GM23248 (cell line): ENCODE data around the gene KCNMA1. TPM values are rescaled to one million over a fixed set of nuclear protein-coding genes. Genes with fewer than 3 reads are reported as not detected.

ENCODE experiments used
- DNase-seq: peaks from one replicate; pipeline ENCODE4 v3.0.0-alpha.2; 2015
- H2AFZ ChIP-seq: fragments of 200-600 bp; sonication (generic); 2 replicates; pipeline ENCODE4 v1.6.1; 2016; ENCODE audit warnings: antibody characterized with exemption
- H3F3A ChIP-seq: fragments of 200-600 bp; sonication (generic); 2 replicates; pipeline ENCODE4 v1.6.1; 2016; ENCODE audit warnings: mild to moderate bottlenecking, antibody characterized with exemption, mixed run types; ENCODE audit not compliant: insufficient read depth
- H3K27ac ChIP-seq: fragments of 200-600 bp; sonication (generic); 2 replicates; pipeline ENCODE4 v1.5.1; 2016; ENCODE audit warnings: mild to moderate bottlenecking
- H3K27me3 ChIP-seq: fragments of 200-600 bp; sonication (generic); replicated peaks from 2 replicates; pipeline ENCODE4 v1.6.1; 2016; ENCODE audit warnings: mild to moderate bottlenecking; ENCODE audit not compliant: insufficient read depth
- H3K36me3 ChIP-seq: fragments of 200-600 bp; sonication (generic); 2 replicates; pipeline ENCODE4 v1.6.1; 2016; ENCODE audit warnings: low read depth, mild to moderate bottlenecking
- H3K4me1 ChIP-seq: fragments of 200-600 bp; sonication (generic); 2 replicates; pipeline ENCODE4 v1.6.1; 2016; ENCODE audit warnings: mild to moderate bottlenecking; ENCODE audit not compliant: insufficient read depth
- H3K4me2 ChIP-seq: fragments of 200-600 bp; sonication (generic); one replicate; pipeline ENCODE4 v1.6.1; 2016; ENCODE audit warnings: mild to moderate bottlenecking; ENCODE audit not compliant: unreplicated experiment
- H3K4me3 ChIP-seq: fragments of 200-600 bp; sonication (generic); 2 replicates; pipeline ENCODE4 v1.5.1; 2016; ENCODE audit warnings: mild to moderate bottlenecking
- H3K79me2 ChIP-seq: fragments of 200-600 bp; sonication (generic); 2 replicates; pipeline ENCODE4 v1.6.1; 2016; ENCODE audit warnings: mild to moderate bottlenecking; ENCODE audit not compliant: insufficient read depth
- H3K9ac ChIP-seq: fragments of 200-600 bp; sonication (generic); 2 replicates; pipeline ENCODE4 v1.6.1; 2016; ENCODE audit warnings: mild to moderate bottlenecking
- H3K9me2 ChIP-seq: fragments of 200-600 bp; sonication (generic); 2 replicates; pipeline ENCODE4 v1.6.1; 2016; ENCODE audit warnings: mixed run types, mild to moderate bottlenecking, moderate library complexity; ENCODE audit not compliant: insufficient read depth
- H3K9me3 ChIP-seq: fragments of 200-600 bp; sonication (generic); one replicate; pipeline ENCODE4 v1.6.1; 2017; ENCODE audit warnings: low read depth
- H4K20me1 ChIP-seq: fragments of 200-600 bp; sonication (generic); 2 replicates; pipeline ENCODE4 v1.6.0; 2016; ENCODE audit not compliant: insufficient read depth
- EZH2 ChIP-seq: fragments of 200-600 bp; sonication (generic); IDR thresholded peaks from 2 replicates; pipeline ENCODE4 v1.6.1; 2018; ENCODE audit warnings: antibody characterized with exemption, mild to moderate bottlenecking; ENCODE audit not compliant: insufficient read depth, poor library complexity, severe bottlenecking
- EZH2phosphoT487 ChIP-seq: fragments of 200-600 bp; sonication (generic); IDR thresholded peaks from 2 replicates; pipeline ENCODE4 v1.6.1; 2018; ENCODE audit warnings: antibody characterized with exemption, moderate library complexity, mild to moderate bottlenecking, low read depth; ENCODE audit not compliant: insufficient read depth
- WGBS, 2 experiments: methylation state at CpG; one replicate each; pipeline ENCODE4 v1.1.6; 2015 to 2017; ENCODE audit warnings: low lambda C conversion rate in 2 of 2, low coverage in 1 of 2; ENCODE audit errors: missing lambda C conversion rate in 2 of 2; 5-methylcytosine and 5-hydroxymethylcytosine counted together
- in situ Hi-C: fragments of 300-500 bp; cut with MboI; formaldehyde crosslinking; loops from 2 replicates; pipeline ENCODE4 v1.15.0; 2020
- polyA plus RNA-seq: library from polyadenylated mRNA; unstranded; fragments of >200 nt; fragmentation: Nextera tagmentation; extraction: Ambion mirVana; gene quantifications from 2 replicates; pipeline ENCODE4 v1.2.1, GENCODE V29; 2016
- total RNA-seq: library from RNA; depleted of rRNA; stranded (reverse); fragments of >200 nt; shearing (Covaris generic); gene quantifications from 2 replicates; pipeline ENCODE4 v1.2.3, GENCODE V29; 2014

KCNMA1 gene
- total and polyA plus RNA-seq, 2 experiments from 2014 or later, result 14.2 to 25.1 TPM

DNA sequence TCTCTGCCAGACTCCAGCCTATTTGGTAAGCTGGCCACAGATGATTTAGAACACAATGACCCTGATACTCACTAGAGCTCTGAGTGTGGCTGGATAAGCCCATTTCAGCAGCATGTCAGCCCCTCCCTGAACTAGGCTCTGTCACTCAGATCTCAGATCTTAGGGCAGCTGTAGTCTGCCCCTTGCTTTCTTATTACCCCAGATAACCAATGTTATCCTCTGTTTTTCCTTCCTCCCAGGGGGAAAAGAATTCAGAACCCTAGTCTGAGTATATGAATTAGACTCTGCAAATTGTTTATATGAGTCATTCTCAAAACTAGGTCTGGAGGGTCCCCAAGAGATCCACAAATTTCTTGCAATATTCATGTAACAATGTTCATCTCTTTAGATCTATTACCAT lies 286.2 kb downstream of the KCNMA1 start:
- Histone ChIP-seq H3F3A (peaks cover 47% of the 10 kb centered on the region), H3K9me3 (no peaks in the 10 kb centered on the region), H3K4me1 (peaks cover 39% of the 10 kb centered on the region), H3K36me3 (no peaks in the 10 kb centered on the region), H3K27ac (peak overlapping the region; percentile 82), H4K20me1 (no peaks in the 10 kb centered on the region), H2AFZ (peak overlapping the region; percentile 38), H3K27me3 (no peaks in the 10 kb centered on the region), H3K9ac (peak overlapping the region; percentile 43), H3K9me2 (no peaks in the 10 kb centered on the region), H3K4me2 (peak overlapping the region; percentile 64), H3K79me2 (no peaks in the 10 kb centered on the region), H3K4me3 (0 out of 2 replicates have a peak overlapping the region, but pooled peaks have one; percentile 24)
- in situ Hi-C loops, result no loop called here
- TF ChIP-seq EZH2phosphoT487 (no peak), EZH2 (no peak)
- peak; percentile 49 for DNase-seq

DNA sequence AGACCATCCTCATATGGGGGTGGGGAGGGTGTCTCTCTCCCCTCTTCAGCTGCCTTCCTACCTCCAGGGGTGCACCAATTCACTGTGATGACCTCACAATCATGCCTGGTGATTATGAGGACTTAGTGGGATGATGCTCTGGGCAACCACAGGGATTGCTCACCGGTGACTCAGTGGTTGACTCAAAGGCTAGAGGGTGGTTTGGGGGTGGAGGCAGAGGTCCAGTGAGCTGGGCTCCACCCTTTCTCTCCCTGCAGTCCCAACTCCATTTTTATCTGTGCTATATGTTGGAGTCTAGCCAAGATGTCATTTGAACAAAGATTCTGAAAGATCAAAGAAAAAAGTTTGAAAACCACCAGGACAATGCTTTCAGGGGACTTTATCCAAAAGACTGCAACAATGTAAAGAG lies 286.9 kb downstream of the KCNMA1 start:
- peak overlapping the region; percentile 43 for H3K9ac ChIP-seq
- peak overlapping the region; percentile 38 for H2AFZ ChIP-seq

DNA sequence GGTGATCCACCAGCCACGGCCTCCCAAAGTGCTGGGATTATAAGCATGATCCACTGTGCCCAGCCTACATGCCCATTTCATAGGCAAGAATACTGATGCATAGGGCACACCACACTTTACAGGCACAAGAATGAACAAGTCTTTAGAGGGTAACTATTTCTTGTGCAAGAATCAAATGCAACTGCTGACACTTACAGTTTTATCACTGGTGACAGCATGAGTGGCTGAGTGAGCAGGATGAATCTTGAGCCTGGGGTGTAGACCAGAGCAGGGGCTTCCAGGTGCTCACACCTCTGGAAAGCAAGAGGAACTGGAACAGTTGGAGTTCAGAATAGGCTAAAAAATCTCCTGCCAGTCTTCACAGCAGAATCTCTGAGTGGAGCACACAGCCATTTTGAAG lies 287.5 kb downstream of the KCNMA1 start:
- Histone ChIP-seq H3K9me2 (no peaks in the 10 kb centered on the region), H3K79me2 (no peaks in the 10 kb centered on the region), H4K20me1 (no peaks in the 10 kb centered on the region), H3F3A (peaks cover 34% of the 10 kb centered on the region), H3K9ac (peak overlapping the region; percentile 12), H3K27ac (peak overlapping the region; percentile 82), H3K4me1 (peaks cover 35% of the 10 kb centered on the region), H3K4me2 (peak overlapping the region; percentile 27), H3K9me3 (no peaks in the 10 kb centered on the region), H3K27me3 (no peaks in the 10 kb centered on the region), H3K36me3 (no peaks in the 10 kb centered on the region), H3K4me3 (no peak overlapping the region), H2AFZ (0 out of 2 replicates have a peak overlapping the region, but pooled peaks have one; percentile 3)
- TF ChIP-seq EZH2phosphoT487 (no peak), EZH2 (no peak)
- in situ Hi-C loops, result no loop called here
- DNase-seq, result no peak
- WGBS, 2 experiments, result 94 to 100% methylated on average over 1 of the region's 1 CpG

More for the DNA sequence above, 286.9 kb downstream of the KCNMA1 start:
- DNase-seq, result peak; percentile 99
- peak overlapping the region; percentile 64 for H3K4me2 ChIP-seq
- no peaks in the 10 kb centered on the region for H3K9me3 ChIP-seq
- H3K27ac ChIP-seq, result peak overlapping the region; percentile 82
- no peaks in the 10 kb centered on the region for H3K79me2 ChIP-seq
- in situ Hi-C loops, result no loop called here
- no peaks in the 10 kb centered on the region for H4K20me1 ChIP-seq
- WGBS, 2 experiments, result 0% methylated on average over 1 of the region's 1 CpG
- no peaks in the 10 kb centered on the region for H3K36me3 ChIP-seq
- H3F3A ChIP-seq, result peaks cover 40% of the 10 kb centered on the region
- H3K4me3 ChIP-seq, result 0 out of 2 replicates have a peak overlapping the region, but pooled peaks have one; percentile 24
- peaks cover 35% of the 10 kb centered on the region for H3K4me1 ChIP-seq
- no peaks in the 10 kb centered on the region for H3K27me3 ChIP-seq
- TF ChIP-seq EZH2 (no peak), EZH2phosphoT487 (no peak)
- H3K9me2 ChIP-seq, result no peaks in the 10 kb centered on the region

DNA sequence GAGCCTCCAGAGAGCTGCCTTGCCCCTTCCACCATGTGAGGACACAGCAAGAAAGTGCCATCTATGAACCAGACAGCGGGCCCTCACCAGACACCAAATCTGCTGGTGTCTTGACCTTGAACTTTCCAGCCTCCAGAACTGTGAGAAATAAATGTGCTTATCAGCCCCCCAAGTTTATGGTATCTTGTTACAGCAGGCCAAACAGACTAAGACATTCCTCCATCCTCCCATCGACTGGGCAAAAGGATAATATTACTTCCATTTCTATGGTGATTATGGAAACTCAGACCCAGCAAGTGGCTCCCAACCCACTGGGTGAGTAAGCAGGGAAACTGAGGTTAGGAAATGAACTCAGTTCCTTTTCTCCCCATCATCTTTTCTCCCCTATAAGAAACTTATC lies 288.4 kb downstream of the KCNMA1 start:
- H3K9ac ChIP-seq, result no peak overlapping the region

DNA sequence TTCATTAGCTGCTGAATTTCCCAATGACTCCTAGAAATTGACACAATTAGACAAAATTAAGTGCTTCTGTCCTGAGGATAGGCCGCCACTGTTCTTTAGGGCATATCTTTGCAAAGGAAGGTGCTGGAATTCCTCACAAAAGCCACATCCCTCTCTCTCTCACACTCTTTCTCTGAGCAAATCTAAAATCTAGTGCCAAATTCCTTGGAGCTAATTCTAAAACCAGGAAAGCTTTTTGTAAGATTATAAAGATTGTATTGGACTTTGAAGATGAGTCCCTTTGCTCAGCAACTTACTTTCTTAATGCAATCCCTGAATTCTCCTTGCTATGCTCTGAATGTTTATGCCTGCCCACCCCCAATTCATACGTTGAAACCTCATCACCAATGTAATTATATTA lies 288.9 kb downstream of the KCNMA1 start:
- Histone ChIP-seq H3K27me3 (no peaks in the 10 kb centered on the region), H2AFZ (no peak overlapping the region), H3K4me2 (no peak overlapping the region), H3K79me2 (no peaks in the 10 kb centered on the region), H3K9me3 (no peaks in the 10 kb centered on the region), H3K27ac (0 out of 2 replicates have a peak overlapping the region, but pooled peaks have one; percentile 1), H3K9me2 (no peaks in the 10 kb centered on the region), H3K9ac (no peak overlapping the region), H3K4me3 (no peak overlapping the region), H3F3A (peaks cover 34% of the 10 kb centered on the region), H4K20me1 (no peaks in the 10 kb centered on the region), H3K36me3 (no peaks in the 10 kb centered on the region), H3K4me1 (peaks cover 35% of the 10 kb centered on the region)
- TF ChIP-seq EZH2phosphoT487 (no peak), EZH2 (no peak)
- in situ Hi-C loops, result no loop called here
- DNase-seq, result no peak
- WGBS, 2 experiments, result 81 to 89% methylated on average over 2 of the region's 2 CpGs

More for the DNA sequence above, 288.4 kb downstream of the KCNMA1 start:
- no peaks in the 10 kb centered on the region for H3K79me2 ChIP-seq
- no peaks in the 10 kb centered on the region for H4K20me1 ChIP-seq
- no peaks in the 10 kb centered on the region for H3K27me3 ChIP-seq
- H3K9me2 ChIP-seq, result no peaks in the 10 kb centered on the region
- no peaks in the 10 kb centered on the region for H3K36me3 ChIP-seq
- peaks cover 34% of the 10 kb centered on the region for H3F3A ChIP-seq
- WGBS, 2 experiments, result 97 to 98% methylated on average over 2 of the region's 2 CpGs
- H3K4me2 ChIP-seq, result no peak overlapping the region
- no peaks in the 10 kb centered on the region for H3K9me3 ChIP-seq
- 0 out of 2 replicates have a peak overlapping the region, but pooled peaks have one; percentile 1 for H3K27ac ChIP-seq
- H3K4me1 ChIP-seq, result peaks cover 35% of the 10 kb centered on the region
- H2AFZ ChIP-seq, result no peak overlapping the region
- no peak for DNase-seq
- H3K4me3 ChIP-seq, result no peak overlapping the region
- TF ChIP-seq EZH2phosphoT487, result no peak
- TF ChIP-seq EZH2, result no peak
- in situ Hi-C loops, result no loop called here
